ENCODE results near the gene KRTAP4-16. TPM values are rescaled to one million over a fixed set of nuclear protein-coding genes. Genes with fewer than 3 reads are reported as not detected.
"Not testable (repeated sequence)": the region's sequence is repeated elsewhere in the genome, so short reads cannot be mapped to it uniquely, and the experiment has no call there.

KRTAP4-16 gene
- total RNA-seq, 1 experiment from 2014 or later, result not detected

GRCh38 chr17:41111151-41111885, 9.3 kb upstream of the KRTAP4-16 start:
- no TSS peak for BruUV-seq (replicated peaks)
- TF ChIP-seq CTCF (IDR thresholded peaks at IDR 0.05; ENCODE audit: unreplicated experiment), result no peak
- Mint-ChIP-seq H3K27ac (ENCODE audit: unreplicated experiment) (no peak overlapping the region), H3K4me3 (ENCODE audit: low read depth, unreplicated experiment) (no peak overlapping the region), H3K36me3 (ENCODE audit: insufficient read depth, unreplicated experiment) (no peaks in the 10 kb centered on the region), H3K27me3 (ENCODE audit: unreplicated experiment) (no peaks in the 10 kb centered on the region), H3K9me3 (ENCODE audit: low read depth, unreplicated experiment) (peaks cover 12% of the 10 kb centered on the region), H3K4me1 (ENCODE audit: low read depth, unreplicated experiment) (peaks cover 16% of the 10 kb centered on the region)
- CTCF ChIA-PET, result interaction anchor here (0.7 kb wide), 2 partner anchors 19 to 20 kb away, joined by 3 read pairs; no protein-coding TSS in a partner anchor
- intact Hi-C loops (cut with micrococcal nuclease; ENCODE audit: unreplicated experiment), result no loop called here
- no peak for DNase-seq

- H3K9me3 Mint-ChIP-seq (ENCODE audit: low read depth, unreplicated experiment), result peaks cover 12% of the 10 kb centered on the region
- H3K27me3 Mint-ChIP-seq (ENCODE audit: unreplicated experiment); H3K4me3 Mint-ChIP-seq (ENCODE audit: low read depth, unreplicated experiment); H3K36me3 Mint-ChIP-seq (ENCODE audit: insufficient read depth, unreplicated experiment); BruUV-seq (replicated peaks); DNase-seq; H3K27ac Mint-ChIP-seq (ENCODE audit: unreplicated experiment); intact Hi-C loops (cut with micrococcal nuclease; ENCODE audit: unreplicated experiment): not testable (repeated sequence)
- peaks cover 25% of the 10 kb centered on the region for H3K4me1 Mint-ChIP-seq (ENCODE audit: low read depth, unreplicated experiment)
- CTCF ChIA-PET, result interaction anchor here (0.6 kb wide), 2 partner anchors 153 to 220 kb away, joined by 3 read pairs; no protein-coding TSS in a partner anchor
These were observed 6.8 kb upstream of the KRTAP4-16 start for GRCh38 chr17:41108728-41109386.

GRCh38 chr17:41107941-41108450, 6.0 kb upstream of the KRTAP4-16 start:
- no peak for DNase-seq
- CTCF ChIA-PET, result interaction anchor here (0.6 kb wide), 1 partner anchor 152 kb away, joined by 3 read pairs; no protein-coding TSS in a partner anchor
- BruUV-seq (replicated peaks), result no TSS peak
- peaks cover 33% of the 10 kb centered on the region for H3K4me1 Mint-ChIP-seq (ENCODE audit: low read depth, unreplicated experiment)
- H3K4me3 Mint-ChIP-seq (ENCODE audit: low read depth, unreplicated experiment), result no peak overlapping the region
- no peaks in the 10 kb centered on the region for H3K36me3 Mint-ChIP-seq (ENCODE audit: insufficient read depth, unreplicated experiment)
- H3K27me3 Mint-ChIP-seq (ENCODE audit: unreplicated experiment), result no peaks in the 10 kb centered on the region
- intact Hi-C loops (cut with micrococcal nuclease; ENCODE audit: unreplicated experiment), result loop anchor here (1.0 kb wide), 1 partner anchor 21 kb away; no protein-coding TSS in a partner anchor
- H3K27ac Mint-ChIP-seq (ENCODE audit: unreplicated experiment), result peak overlapping the region; percentile 22
- peaks cover 12% of the 10 kb centered on the region for H3K9me3 Mint-ChIP-seq (ENCODE audit: low read depth, unreplicated experiment)
- no peak for TF ChIP-seq CTCF (IDR thresholded peaks at IDR 0.05; ENCODE audit: unreplicated experiment)

- H3K27me3 Mint-ChIP-seq (ENCODE audit: unreplicated experiment); H3K4me3 Mint-ChIP-seq (ENCODE audit: low read depth, unreplicated experiment); intact Hi-C loops (cut with micrococcal nuclease; ENCODE audit: unreplicated experiment); H3K9me3 Mint-ChIP-seq (ENCODE audit: low read depth, unreplicated experiment); BruUV-seq (replicated peaks); H3K36me3 Mint-ChIP-seq (ENCODE audit: insufficient read depth, unreplicated experiment); CTCF ChIA-PET; DNase-seq: not testable (repeated sequence)
- Mint-ChIP-seq H3K27ac (ENCODE audit: unreplicated experiment) (peak within 1 kb of the TSS; percentile 30), H3K4me1 (ENCODE audit: low read depth, unreplicated experiment) (peaks cover 41% of the 10 kb centered on the region)
These were observed 3.3 kb upstream of the KRTAP4-16 start, which contains the start of gene KRTAP4-9 for GRCh38 chr17:41105347-41105746. TSS of gene KRTAP4-9 (plus strand) at chr17:41105389. CDS start at chr17:41105389, 0 bp downstream.

DNA sequence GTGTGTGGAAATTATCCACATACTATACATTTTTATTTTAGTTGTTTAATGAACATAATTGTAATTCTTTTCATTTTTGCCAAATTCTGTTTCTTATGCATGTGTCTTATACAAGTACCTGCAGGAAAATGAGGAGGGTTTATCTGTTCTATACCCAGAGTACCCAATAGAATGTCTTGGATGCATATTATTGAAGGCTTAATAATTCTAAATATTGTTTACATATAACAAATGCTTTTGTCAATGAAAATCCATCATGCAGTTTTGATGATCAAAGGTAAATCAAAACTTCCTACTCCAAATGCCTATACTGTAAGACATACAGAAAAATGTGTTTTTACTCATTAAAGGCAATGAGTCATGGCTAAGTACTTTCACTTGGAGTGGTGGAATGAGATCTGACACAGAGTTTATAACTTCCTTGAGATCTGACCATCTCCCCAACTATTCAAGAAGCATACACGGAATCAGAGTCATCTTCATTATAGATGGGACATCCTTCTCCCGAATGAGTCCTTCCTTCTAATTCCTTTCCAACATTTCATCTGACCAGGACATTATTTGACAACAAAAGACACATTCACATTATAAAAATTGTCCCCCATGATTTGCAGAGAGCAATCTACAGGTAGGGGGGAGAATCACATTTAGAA, 2.5 kb upstream of the KRTAP4-16 start:
- H3K4me3 Mint-ChIP-seq (ENCODE audit: low read depth, unreplicated experiment); BruUV-seq (replicated peaks); DNase-seq; H3K27ac Mint-ChIP-seq (ENCODE audit: unreplicated experiment); intact Hi-C loops (cut with micrococcal nuclease; ENCODE audit: unreplicated experiment); H3K36me3 Mint-ChIP-seq (ENCODE audit: insufficient read depth, unreplicated experiment); CTCF ChIA-PET; H3K9me3 Mint-ChIP-seq (ENCODE audit: low read depth, unreplicated experiment); H3K27me3 Mint-ChIP-seq (ENCODE audit: unreplicated experiment): not testable (repeated sequence)
- peaks cover 49% of the 10 kb centered on the region for H3K4me1 Mint-ChIP-seq (ENCODE audit: low read depth, unreplicated experiment)

All from Calu3 (cell line).